Right atrium auricular region (tissue), 2 donors: ENCODE measurements around the gene CLMP. TPM values are rescaled to one million over a fixed set of nuclear protein-coding genes. Genes with fewer than 3 reads are reported as not detected.

ENCODE experiments used
- DNase-seq: peaks from one replicate; pipeline ENCODE4 v3.0.0-alpha.2; 2019; ENCODE audit warnings: low spot score
- H3K27ac ChIP-seq, 2 donors: fragments of 200-600 bp; sonication (generic); 1 replicate in 1 of 2; 2 replicates in 1 of 2; pipeline ENCODE4 v1.5.1; 2016 to 2019
- H3K27me3 ChIP-seq, 2 donors: fragments of 200-600 bp; sonication (generic); one replicate each; pipeline versions ENCODE4 v1.5.1 to v1.6.0; 2017 to 2019
- H3K36me3 ChIP-seq: fragments of 200-600 bp; sonication (generic); one replicate; pipeline ENCODE4 v1.5.1; 2016
- H3K4me1 ChIP-seq, 2 donors: fragments of 200-600 bp; sonication (generic); one replicate each; pipeline versions ENCODE4 v1.5.1 to v1.6.0; 2017 to 2019
- H3K4me3 ChIP-seq, 2 donors: fragments of 200-600 bp; sonication (generic); 1 replicate in 1 of 2; 2 replicates in 1 of 2; pipeline ENCODE4 v1.5.1; 2017 to 2019; ENCODE audit warnings: mild to moderate bottlenecking in 1 of 2, moderate library complexity in 1 of 2
- H3K9me3 ChIP-seq, 2 donors: fragments of 200-600 bp; sonication (generic); one replicate each; pipeline ENCODE4 v1.5.1; 2019
- total RNA-seq, 2 donors: library from RNA; depleted of rRNA; stranded (reverse); fragments of >200 nt; gene quantifications; one replicate each; pipeline ENCODE4 v1.1.0, GENCODE V29; 2016
- TF ChIP-seq, protein P1 (sequence below), 2 donors: fragments of 200-600 bp; sonication (generic); IDR thresholded peaks; one replicate each; pipeline ENCODE4 v1.5.1; 2019; ENCODE audit warnings: antibody characterized with exemption in 2 of 2

The CLMP gene
- total RNA-seq, 2 donors from 2014 or later, result 8.4 to 34.3 TPM

DNA sequence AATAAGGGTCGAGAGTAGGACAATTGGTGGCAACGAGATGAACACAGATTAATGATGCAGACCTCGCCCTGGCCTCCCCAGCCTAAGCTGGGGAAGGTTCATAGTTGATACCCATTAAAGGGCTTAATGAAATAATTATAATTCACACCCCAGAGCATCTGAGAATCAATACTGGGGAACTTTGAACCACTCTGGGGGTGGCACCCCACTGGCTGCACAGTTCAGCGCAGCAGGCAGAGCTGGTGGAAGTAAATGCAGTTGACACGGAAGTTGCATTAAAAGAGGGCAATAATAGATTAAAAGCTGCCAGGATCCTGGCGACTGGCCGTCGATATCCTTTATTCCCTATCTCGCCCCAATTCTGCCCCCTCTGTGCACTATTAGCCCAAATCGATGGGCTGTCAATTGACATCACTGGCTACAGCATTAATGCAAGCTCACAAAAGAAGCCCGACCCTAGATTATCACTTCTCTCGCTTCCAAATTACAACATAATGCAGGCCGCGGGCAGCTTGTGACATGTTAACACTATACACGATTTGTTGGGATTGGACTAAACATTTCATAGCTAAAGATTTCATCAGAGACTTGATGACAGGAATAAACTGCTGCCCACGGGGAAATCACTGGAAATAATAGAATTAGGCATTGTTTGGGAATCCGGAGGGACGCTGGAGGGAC, 147.6 kb downstream of the CLMP start:
- Histone ChIP-seq H3K27ac (no peak overlapping the region), H3K4me3 (no peak overlapping the region), H3K4me1 (no peaks in the 10 kb centered on the region), H3K9me3 (no peaks in the 10 kb centered on the region), H3K27me3 (no peaks in the 10 kb centered on the region), H3K36me3 (no peaks in the 10 kb centered on the region)
- TF ChIP-seq, protein P1, sequence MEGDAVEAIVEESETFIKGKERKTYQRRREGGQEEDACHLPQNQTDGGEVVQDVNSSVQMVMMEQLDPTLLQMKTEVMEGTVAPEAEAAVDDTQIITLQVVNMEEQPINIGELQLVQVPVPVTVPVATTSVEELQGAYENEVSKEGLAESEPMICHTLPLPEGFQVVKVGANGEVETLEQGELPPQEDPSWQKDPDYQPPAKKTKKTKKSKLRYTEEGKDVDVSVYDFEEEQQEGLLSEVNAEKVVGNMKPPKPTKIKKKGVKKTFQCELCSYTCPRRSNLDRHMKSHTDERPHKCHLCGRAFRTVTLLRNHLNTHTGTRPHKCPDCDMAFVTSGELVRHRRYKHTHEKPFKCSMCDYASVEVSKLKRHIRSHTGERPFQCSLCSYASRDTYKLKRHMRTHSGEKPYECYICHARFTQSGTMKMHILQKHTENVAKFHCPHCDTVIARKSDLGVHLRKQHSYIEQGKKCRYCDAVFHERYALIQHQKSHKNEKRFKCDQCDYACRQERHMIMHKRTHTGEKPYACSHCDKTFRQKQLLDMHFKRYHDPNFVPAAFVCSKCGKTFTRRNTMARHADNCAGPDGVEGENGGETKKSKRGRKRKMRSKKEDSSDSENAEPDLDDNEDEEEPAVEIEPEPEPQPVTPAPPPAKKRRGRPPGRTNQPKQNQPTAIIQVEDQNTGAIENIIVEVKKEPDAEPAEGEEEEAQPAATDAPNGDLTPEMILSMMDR (IDR thresholded peaks at IDR 0.05), result no peak
- no peak for DNase-seq

DNA sequence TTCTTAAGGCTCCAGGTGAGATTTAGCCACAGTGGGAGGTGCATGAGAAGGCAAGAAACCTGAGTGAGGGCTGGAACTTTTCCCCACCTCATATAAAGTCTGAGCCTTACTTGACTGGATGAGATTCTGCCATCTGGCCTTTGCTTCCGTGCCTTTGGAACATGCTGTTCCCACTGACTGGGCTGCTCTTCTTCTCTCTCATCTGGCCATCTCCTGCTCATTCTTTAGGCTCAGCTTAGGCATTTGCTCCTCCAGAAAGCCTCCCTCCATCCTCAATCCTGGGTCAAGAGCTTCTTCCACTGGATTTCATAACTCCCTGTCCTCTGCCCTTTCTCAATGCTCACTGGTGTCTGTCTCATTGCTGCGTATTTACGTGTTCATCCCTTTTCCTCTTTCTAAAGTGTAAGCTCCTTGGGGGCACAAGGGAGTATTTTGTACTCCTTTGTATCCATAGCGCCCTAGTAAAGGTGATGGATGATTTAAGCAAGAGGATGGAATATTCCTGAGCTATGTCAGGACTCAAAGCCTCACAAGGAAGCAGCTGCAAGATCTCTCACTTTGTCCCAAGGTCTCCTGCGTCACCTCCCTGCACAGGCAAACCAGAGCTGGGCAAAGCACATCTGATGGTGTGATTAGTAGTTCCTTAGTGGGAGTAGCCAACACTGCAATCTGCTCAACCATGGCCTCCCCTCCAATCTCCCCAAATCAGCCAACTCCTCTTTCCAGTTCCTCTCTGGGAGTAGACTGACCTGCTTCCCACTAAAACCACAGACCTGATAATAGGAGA, 148.4 kb downstream of the CLMP start:
- Histone ChIP-seq H3K27me3 (no peaks in the 10 kb centered on the region), H3K36me3 (no peaks in the 10 kb centered on the region), H3K4me3 (no peak overlapping the region), H3K4me1 (no peaks in the 10 kb centered on the region), H3K9me3 (no peaks in the 10 kb centered on the region), H3K27ac (no peak overlapping the region)
- TF ChIP-seq, protein P1 (IDR thresholded peaks at IDR 0.05), result no peak
- DNase-seq, result no peak

DNA sequence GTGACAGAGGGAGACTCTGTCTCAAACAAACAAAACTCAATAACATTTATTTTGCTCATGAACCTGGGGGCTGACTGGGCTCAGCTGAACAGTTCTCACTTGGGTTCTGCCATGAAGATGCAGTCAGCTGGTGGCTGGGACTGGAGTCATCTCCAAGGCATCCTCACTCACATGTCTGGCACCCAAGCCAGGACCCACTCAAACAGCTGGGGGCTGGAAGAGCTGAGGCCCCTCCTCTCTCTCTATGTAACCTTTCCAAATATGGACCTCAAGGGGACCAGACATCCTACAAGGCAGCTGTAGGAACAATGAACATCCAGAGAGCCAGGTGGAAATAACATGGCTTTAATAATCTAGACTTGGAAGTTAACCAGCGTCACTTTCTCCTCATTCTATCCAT, 149.9 kb downstream of the CLMP start:
- Histone ChIP-seq H3K4me1 (no peaks in the 10 kb centered on the region), H3K27ac (no peak overlapping the region), H3K36me3 (no peaks in the 10 kb centered on the region), H3K9me3 (no peaks in the 10 kb centered on the region), H3K4me3 (no peak overlapping the region), H3K27me3 (no peaks in the 10 kb centered on the region)
- TF ChIP-seq, protein P1 (IDR thresholded peaks at IDR 0.05), result no peak
- DNase-seq, result no peak

DNA sequence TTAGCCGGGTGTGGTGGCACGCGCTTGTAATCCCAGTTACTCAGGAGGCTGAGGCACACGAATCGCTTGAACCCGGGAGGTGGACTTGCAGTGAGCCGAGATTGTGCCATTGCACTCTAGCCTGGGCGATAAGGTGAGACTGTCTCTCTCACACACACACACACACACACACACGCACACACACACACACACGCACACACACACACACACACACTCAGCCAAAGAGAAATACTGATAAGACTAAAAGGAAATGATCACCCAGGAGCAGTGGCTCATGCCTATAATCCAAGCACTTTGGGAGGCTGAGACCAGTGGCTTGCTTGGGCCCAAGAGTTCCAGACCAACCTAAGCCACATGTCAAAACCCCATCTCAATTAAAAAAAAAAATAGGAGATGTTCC, 153.9 kb downstream of the CLMP start:
- no peaks in the 10 kb centered on the region for H3K27me3 ChIP-seq
- no peaks in the 10 kb centered on the region for H3K4me1 ChIP-seq
- TF ChIP-seq, protein P1 (IDR thresholded peaks at IDR 0.05), result no peak
- H3K4me3 ChIP-seq, result no peak overlapping the region
- H3K9me3 ChIP-seq, result no peaks in the 10 kb centered on the region
- no peak overlapping the region for H3K27ac ChIP-seq
- H3K36me3 ChIP-seq, result no peaks in the 10 kb centered on the region
- no peak for DNase-seq

DNA sequence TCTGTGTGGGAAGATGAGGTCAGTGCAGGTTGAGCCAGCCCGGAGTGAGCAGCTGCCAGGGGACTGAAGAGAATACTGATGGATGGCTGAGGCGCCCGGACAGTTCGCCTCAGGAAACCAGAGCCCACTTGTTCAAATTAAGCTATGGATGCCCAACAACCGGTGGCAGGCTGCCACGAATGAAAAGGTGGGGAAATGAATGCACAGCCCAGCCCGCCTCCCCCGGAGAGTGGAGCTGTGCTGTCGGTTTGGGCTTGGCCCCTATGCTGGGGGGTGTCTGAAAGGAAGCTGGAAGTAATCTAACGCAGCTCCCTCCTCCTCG, 155.0 kb downstream of the CLMP start:
- no peaks in the 10 kb centered on the region for H3K4me1 ChIP-seq
- TF ChIP-seq, protein P1 (IDR thresholded peaks at IDR 0.05), result no peak
- H3K4me3 ChIP-seq, result no peak overlapping the region
- no peak overlapping the region for H3K27ac ChIP-seq
- no peaks in the 10 kb centered on the region for H3K36me3 ChIP-seq
- H3K27me3 ChIP-seq, result no peaks in the 10 kb centered on the region
- DNase-seq, result no peak
- no peaks in the 10 kb centered on the region for H3K9me3 ChIP-seq
